ENCODE data around the gene NKAIN2.

NKAIN2 gene

GRCh38 chr6:124748778-124749177 lies 945.1 kb downstream of the NKAIN2 start:
- no peak overlapping the region for H3K27ac ChIP-seq
- no peak for DNase-seq (ENCODE audit: low spot score)
- CTCF ChIA-PET: no interaction called here
- POLR2A ChIA-PET (ENCODE audit: low non-redundant PET): no interaction called here
- TF ChIP-seq, protein P1, sequence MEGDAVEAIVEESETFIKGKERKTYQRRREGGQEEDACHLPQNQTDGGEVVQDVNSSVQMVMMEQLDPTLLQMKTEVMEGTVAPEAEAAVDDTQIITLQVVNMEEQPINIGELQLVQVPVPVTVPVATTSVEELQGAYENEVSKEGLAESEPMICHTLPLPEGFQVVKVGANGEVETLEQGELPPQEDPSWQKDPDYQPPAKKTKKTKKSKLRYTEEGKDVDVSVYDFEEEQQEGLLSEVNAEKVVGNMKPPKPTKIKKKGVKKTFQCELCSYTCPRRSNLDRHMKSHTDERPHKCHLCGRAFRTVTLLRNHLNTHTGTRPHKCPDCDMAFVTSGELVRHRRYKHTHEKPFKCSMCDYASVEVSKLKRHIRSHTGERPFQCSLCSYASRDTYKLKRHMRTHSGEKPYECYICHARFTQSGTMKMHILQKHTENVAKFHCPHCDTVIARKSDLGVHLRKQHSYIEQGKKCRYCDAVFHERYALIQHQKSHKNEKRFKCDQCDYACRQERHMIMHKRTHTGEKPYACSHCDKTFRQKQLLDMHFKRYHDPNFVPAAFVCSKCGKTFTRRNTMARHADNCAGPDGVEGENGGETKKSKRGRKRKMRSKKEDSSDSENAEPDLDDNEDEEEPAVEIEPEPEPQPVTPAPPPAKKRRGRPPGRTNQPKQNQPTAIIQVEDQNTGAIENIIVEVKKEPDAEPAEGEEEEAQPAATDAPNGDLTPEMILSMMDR (conservative IDR thresholded peaks at IDR 0.05; ENCODE audit: low read depth): no peak

GRCh38 chr6:124753001-124753400 lies 949.3 kb downstream of the NKAIN2 start:
- ChIA-PET CTCF (no interaction called here), POLR2A (ENCODE audit: low non-redundant PET) (no interaction called here)
- TF ChIP-seq, protein P1 (conservative IDR thresholded peaks at IDR 0.05; ENCODE audit: low read depth): no peak
- no peak overlapping the region for H3K27ac ChIP-seq
- DNase-seq (ENCODE audit: low spot score): no peak

GRCh38 chr6:124753562-124754105 lies 950.0 kb downstream of the NKAIN2 start:
- TF ChIP-seq, protein P1 (conservative IDR thresholded peaks at IDR 0.05; ENCODE audit: low read depth): no peak
- ChIA-PET POLR2A (ENCODE audit: low non-redundant PET) (no interaction called here), CTCF (no interaction called here)
- no peak overlapping the region for H3K27ac ChIP-seq
- no peak for DNase-seq (ENCODE audit: low spot score)

GRCh38 chr6:124755321-124755720 lies 951.7 kb downstream of the NKAIN2 start:
- no peak for DNase-seq (ENCODE audit: low spot score)
- ChIA-PET POLR2A (ENCODE audit: low non-redundant PET) (no interaction called here), CTCF (no interaction called here)
- no peak overlapping the region for H3K27ac ChIP-seq
- TF ChIP-seq, protein P1 (conservative IDR thresholded peaks at IDR 0.05; ENCODE audit: low read depth): no peak

GRCh38 chr6:124757560-124757959 lies 953.9 kb downstream of the NKAIN2 start:
- no peak overlapping the region for H3K27ac ChIP-seq
- POLR2A ChIA-PET (ENCODE audit: low non-redundant PET): no interaction called here
- CTCF ChIA-PET: no interaction called here
- TF ChIP-seq, protein P1 (conservative IDR thresholded peaks at IDR 0.05; ENCODE audit: low read depth): no peak
- no peak for DNase-seq (ENCODE audit: low spot score)

DNA sequence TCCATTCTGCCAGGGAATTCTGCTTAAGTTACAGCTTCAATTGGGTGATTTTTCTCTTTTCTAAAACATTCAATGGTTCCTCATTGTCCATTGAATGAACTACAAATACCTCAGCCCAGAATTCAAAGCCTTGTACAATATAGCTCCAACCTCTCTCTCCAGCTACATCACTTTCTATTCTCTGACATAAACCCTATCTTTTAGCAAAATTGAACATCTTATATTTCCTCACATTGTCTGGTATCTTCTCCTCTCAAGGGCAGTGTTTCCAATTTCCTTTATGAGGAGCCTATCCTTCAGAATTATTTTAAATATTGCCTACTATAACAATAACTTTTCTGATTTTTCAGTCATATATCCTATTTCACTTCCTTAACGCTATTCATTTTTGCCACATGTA lies 955.0 kb downstream of the NKAIN2 start:
- ChIA-PET CTCF (no interaction called here), POLR2A (ENCODE audit: low non-redundant PET) (no interaction called here)
- H3K27ac ChIP-seq: no peak overlapping the region
- no peak for DNase-seq (ENCODE audit: low spot score)
- TF ChIP-seq, protein P1 (conservative IDR thresholded peaks at IDR 0.05; ENCODE audit: low read depth): no peak

GRCh38 chr6:124765280-124765679 lies 961.6 kb downstream of the NKAIN2 start:
- CTCF ChIA-PET: interaction anchor here (0.6 kb wide), 1 partner anchor 1330 kb away, joined by 3 read pairs; no protein-coding TSS in a partner anchor

More at GRCh38 chr6:124765280-124765679, 961.6 kb downstream of the NKAIN2 start:
- TF ChIP-seq, protein P1 (conservative IDR thresholded peaks at IDR 0.05; ENCODE audit: low read depth): no peak
- POLR2A ChIA-PET (ENCODE audit: low non-redundant PET): no interaction called here
- H3K27ac ChIP-seq: no peak overlapping the region
- no peak for DNase-seq (ENCODE audit: low spot score)

Data from RWPE1 (cell line).